Cerebellar cortex (tissue), 1 donor: ENCODE measurements around the gene FBXL17.

Experiments used
- DNase-seq: peaks from one replicate; pipeline ENCODE4 v3.0.0-alpha.2; 2015; ENCODE audit warnings: low spot score

Gene FBXL17

GRCh38 chr5:107858788-107859187, 523.1 kb downstream of the FBXL17 start:
- DNase-seq: no peak

GRCh38 chr5:107858324-107858723, 523.6 kb downstream of the FBXL17 start:
- no peak for DNase-seq

- DNase-seq: no peak
Observed at GRCh38 chr5:107857785-107858184, 524.1 kb downstream of the FBXL17 start.

- DNase-seq: no peak
Observed at GRCh38 chr5:107855171-107855570, 526.7 kb downstream of the FBXL17 start.

- DNase-seq: no peak
Observed at GRCh38 chr5:107853696-107854095, 528.2 kb downstream of the FBXL17 start.

- DNase-seq: no peak
Observed at GRCh38 chr5:107853031-107853430, 528.9 kb downstream of the FBXL17 start.

- no peak for DNase-seq
Observed at GRCh38 chr5:107849118-107849517, 532.8 kb downstream of the FBXL17 start.

- no peak for DNase-seq
Observed at GRCh38 chr5:107840592-107840991, 541.3 kb downstream of the FBXL17 start.

- no peak for DNase-seq
Observed at GRCh38 chr5:107840161-107840560, 541.7 kb downstream of the FBXL17 start.

- no peak for DNase-seq
Observed at GRCh38 chr5:107835096-107835495, 546.8 kb downstream of the FBXL17 start.

GRCh38 chr5:107832746-107833145, 549.2 kb downstream of the FBXL17 start:
- no peak for DNase-seq

GRCh38 chr5:107831612-107832395, 550.1 kb downstream of the FBXL17 start:
- DNase-seq: no peak

GRCh38 chr5:107830750-107831149, 551.1 kb downstream of the FBXL17 start:
- DNase-seq: no peak

- no peak for DNase-seq
Observed at GRCh38 chr5:107826311-107827000, 555.4 kb downstream of the FBXL17 start.

- DNase-seq: no peak
Observed at GRCh38 chr5:107824821-107825220, 557.1 kb downstream of the FBXL17 start.

GRCh38 chr5:107821288-107821687, 560.6 kb downstream of the FBXL17 start:
- no peak for DNase-seq

GRCh38 chr5:107820429-107820828, 561.5 kb downstream of the FBXL17 start:
- DNase-seq: no peak

- no peak for DNase-seq
Observed at GRCh38 chr5:107817951-107818350, 563.9 kb downstream of the FBXL17 start.

GRCh38 chr5:107817436-107817835, 564.5 kb downstream of the FBXL17 start:
- no peak for DNase-seq

- DNase-seq: no peak
Observed at GRCh38 chr5:107815109-107815508, 566.8 kb downstream of the FBXL17 start.

GRCh38 chr5:107814183-107814827, 567.6 kb downstream of the FBXL17 start:
- DNase-seq: no peak

GRCh38 chr5:107813559-107813958, 568.3 kb downstream of the FBXL17 start:
- DNase-seq: no peak

- no peak for DNase-seq
Observed at GRCh38 chr5:107812570-107813141, 569.2 kb downstream of the FBXL17 start.
